ENCODE results near the gene GOLGA6L6.
"Not testable (repeated sequence)": the region's sequence is repeated elsewhere in the genome, so short reads cannot be mapped to it uniquely, and the experiment has no call there.

DNA sequence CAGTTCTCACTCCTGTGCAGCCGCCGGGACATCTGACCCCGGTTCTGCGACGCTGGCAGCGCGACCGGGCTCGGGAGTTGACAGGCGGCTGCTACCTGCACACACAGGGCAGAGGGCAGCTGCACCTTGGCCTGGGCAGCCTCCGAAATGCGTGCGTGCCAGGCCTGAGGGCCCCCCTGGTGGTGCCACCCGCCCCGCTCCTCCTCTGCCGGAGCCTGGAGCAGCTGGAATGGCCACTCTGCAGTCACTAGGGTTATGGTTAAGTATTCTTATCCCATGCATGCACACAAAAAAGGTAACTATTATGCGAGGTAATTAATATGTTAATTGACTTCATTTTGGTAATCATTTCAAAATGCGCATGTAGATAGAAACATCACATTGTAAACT lies 41.1 kb upstream of the GOLGA6L6 start:
- not testable (repeated sequence) for TF ChIP-seq POLR2A (IDR thresholded peaks at IDR 0.05)
- TF ChIP-seq, protein P1, sequence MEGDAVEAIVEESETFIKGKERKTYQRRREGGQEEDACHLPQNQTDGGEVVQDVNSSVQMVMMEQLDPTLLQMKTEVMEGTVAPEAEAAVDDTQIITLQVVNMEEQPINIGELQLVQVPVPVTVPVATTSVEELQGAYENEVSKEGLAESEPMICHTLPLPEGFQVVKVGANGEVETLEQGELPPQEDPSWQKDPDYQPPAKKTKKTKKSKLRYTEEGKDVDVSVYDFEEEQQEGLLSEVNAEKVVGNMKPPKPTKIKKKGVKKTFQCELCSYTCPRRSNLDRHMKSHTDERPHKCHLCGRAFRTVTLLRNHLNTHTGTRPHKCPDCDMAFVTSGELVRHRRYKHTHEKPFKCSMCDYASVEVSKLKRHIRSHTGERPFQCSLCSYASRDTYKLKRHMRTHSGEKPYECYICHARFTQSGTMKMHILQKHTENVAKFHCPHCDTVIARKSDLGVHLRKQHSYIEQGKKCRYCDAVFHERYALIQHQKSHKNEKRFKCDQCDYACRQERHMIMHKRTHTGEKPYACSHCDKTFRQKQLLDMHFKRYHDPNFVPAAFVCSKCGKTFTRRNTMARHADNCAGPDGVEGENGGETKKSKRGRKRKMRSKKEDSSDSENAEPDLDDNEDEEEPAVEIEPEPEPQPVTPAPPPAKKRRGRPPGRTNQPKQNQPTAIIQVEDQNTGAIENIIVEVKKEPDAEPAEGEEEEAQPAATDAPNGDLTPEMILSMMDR (IDR thresholded peaks at IDR 0.05), result not testable (repeated sequence)

Data from body of pancreas (tissue), 4 donors.